Retinal pigment epithelial cell (primary cell): ENCODE measurements around the gene LMAN1L.

Experiments
- DNase-seq: peaks from one replicate; pipeline ENCODE4 v3.0.0-alpha.2; 2010; ENCODE audit warnings: low read depth
- H3K4me3 ChIP-seq: 2 replicates; pipeline ENCODE4 v1.5.1; 2011; ENCODE audit warnings: mild to moderate bottlenecking, low read length, control low read depth, moderate library complexity
- TF ChIP-seq, protein P1 (sequence below): conservative IDR thresholded peaks from 2 replicates; pipeline ENCODE4 v1.5.1; 2011; ENCODE audit warnings: low read depth, low read length, control low read depth, inconsistent platforms

The LMAN1L gene

DNA sequence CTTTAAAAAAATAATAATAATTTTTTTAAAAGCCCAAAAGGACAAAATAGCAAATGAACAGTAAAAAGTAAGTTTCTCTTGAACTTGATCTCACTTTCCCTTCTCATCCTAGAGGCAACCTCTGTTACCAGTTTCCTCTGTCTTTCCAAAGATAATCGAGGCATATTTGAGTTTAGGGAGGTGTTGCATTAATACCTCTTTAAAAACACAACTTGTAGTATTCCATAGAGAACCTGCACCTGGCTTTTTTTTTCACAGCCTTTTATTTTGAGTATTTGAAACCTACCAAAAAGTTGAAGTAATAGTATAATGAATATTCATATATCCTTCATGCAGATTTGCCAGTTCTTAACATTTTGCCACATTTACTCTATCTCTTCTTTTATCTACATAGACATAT lies 21.6 kb upstream of the LMAN1L start:
- DNase-seq: no peak
- no peak overlapping the region for H3K4me3 ChIP-seq
- TF ChIP-seq, protein P1, sequence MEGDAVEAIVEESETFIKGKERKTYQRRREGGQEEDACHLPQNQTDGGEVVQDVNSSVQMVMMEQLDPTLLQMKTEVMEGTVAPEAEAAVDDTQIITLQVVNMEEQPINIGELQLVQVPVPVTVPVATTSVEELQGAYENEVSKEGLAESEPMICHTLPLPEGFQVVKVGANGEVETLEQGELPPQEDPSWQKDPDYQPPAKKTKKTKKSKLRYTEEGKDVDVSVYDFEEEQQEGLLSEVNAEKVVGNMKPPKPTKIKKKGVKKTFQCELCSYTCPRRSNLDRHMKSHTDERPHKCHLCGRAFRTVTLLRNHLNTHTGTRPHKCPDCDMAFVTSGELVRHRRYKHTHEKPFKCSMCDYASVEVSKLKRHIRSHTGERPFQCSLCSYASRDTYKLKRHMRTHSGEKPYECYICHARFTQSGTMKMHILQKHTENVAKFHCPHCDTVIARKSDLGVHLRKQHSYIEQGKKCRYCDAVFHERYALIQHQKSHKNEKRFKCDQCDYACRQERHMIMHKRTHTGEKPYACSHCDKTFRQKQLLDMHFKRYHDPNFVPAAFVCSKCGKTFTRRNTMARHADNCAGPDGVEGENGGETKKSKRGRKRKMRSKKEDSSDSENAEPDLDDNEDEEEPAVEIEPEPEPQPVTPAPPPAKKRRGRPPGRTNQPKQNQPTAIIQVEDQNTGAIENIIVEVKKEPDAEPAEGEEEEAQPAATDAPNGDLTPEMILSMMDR: no peak

DNA sequence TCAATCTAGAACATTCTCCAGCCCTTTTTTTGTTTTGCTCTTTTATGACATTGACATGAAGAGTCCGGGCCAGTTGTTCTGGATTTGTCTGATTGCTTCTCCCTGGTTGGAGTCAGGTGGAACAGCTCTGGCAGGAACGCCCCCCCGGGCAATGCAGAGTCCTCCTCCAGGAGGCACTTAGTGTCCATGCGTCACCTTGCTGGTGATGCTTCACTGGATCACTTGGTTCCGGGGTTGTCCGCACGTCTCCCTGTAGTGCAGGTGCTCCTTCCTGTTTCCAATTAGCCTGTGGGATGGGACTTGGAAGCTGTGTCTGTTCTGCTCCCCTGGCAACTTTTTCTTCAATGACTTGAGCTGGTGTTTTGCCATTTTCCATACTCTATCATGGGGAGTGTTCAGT lies 21.0 kb upstream of the LMAN1L start:
- TF ChIP-seq, protein P1: no peak
- no peak overlapping the region for H3K4me3 ChIP-seq

DNA sequence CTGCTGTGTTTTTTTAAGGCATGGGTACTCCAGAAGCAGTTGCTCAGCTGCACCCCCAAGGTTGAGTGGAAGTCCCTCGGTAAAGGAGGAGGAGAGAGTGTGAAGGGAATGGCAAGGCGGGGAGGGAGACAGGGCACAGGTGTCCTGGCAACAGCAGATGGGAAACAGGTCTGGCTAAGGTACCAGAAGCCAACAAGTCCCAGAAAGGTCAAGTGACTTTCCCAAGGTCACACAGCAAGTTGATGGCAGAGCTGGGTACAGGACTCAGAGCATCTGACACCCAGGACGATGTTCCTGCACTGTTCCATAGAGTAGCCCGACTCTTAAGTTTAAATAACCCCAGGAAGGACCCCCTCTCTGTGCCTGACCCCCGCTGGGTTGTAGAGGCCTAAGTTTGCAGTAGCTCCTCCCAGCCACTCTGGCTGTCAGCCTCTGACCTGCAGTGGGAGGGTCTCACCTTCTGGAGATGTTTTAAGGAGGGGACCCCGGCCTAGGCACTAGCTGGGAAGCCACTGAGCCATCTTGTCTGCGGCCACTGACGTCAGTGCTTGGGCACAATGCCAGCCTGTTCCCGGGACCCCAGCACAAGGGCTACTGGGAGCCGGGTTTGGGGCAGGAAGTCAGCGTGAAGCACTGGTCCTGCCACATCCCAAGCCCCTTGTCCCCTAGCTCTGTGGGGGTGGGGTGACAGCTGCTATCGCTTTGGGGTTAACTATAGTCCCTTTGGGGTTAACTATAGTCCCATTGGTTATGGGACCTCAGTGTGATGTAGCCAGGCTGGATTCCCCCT lies 20.2 kb upstream of the LMAN1L start:
- DNase-seq: no peak
- TF ChIP-seq, protein P1: no peak
- no peak overlapping the region for H3K4me3 ChIP-seq

More for the DNA sequence above, 21.0 kb upstream of the LMAN1L start:
- DNase-seq: no peak

DNA sequence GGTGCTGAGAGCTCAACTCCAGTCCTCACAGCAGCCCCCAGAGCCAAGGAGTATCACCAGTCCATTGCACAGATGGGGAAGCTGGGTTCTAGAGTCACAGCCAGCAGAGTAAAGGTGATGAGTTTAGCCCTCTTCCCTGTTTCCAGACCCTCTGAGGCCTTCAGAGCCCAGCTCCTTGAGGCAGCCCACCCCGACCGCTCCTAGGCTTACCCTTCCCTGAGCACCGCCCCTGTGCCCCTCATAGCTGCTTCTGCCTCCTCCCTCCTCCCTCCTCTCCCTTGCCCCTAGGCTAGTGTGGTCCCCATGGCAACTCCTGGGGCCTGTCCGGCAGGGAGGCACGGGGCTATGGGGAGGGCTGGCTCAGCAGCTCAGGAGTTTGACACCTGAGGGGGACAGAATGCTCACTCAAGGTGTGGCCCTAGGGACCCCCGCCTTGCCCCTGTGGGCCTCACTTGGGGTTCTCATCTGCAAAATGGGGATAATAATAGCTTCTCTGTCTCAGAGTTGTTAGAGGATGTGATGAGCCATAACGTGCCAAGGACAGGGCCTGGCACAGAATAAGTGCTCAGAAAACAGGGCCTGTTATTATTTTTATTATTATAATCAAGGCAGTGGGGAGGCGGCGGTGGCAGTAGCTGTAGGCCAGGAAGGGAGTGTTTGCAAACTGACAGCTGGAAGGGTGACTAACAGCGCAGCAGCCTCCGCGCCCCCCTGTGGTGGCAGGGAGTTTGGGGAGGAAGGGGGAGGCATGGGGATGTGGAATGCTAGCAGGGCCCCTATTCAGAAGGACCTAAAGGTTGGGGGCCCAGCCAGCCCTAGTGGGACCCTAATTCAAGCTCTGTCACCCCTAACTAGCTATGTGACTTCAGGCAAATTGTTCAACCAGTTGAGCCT lies 19.3 kb upstream of the LMAN1L start:
- TF ChIP-seq, protein P1: peak; percentile 18
- DNase-seq: no peak
- no peak overlapping the region for H3K4me3 ChIP-seq

DNA sequence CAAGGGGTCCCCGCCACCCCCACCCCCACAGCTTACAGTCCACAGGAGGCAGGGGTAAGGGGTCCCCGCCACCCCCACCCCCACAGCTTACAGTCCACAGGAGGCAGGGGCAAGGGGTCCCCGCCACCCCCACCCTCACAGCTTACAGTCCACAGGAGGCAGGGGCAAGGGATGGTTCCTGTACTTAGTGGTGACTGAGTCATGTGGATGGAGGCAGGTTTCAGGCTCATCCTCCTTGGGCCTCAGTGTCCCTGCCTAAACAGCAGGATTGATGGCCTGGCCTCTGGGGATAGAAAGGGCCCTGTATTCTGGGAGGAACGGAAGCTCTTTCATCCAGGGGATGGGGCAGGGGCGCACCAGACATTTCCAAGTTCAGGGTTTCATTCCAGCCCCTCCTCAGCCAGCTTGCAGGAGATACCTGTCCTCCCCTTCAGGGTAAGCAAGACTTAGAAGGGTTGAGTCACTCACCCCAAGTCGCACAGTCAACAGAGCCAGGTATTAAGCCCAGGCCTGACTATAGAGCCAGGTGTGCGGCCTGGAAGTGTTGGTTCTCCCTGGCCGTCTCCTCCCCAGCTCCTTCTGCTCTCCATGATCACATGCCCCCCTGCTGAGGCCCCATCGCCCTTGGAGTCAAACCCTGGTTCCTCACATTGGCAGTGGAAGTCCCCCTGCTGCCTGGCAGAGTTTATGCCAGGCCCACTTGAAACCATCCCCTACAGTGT lies 18.2 kb upstream of the LMAN1L start:
- DNase-seq: no peak
- H3K4me3 ChIP-seq: no peak overlapping the region
- TF ChIP-seq, protein P1: no peak

DNA sequence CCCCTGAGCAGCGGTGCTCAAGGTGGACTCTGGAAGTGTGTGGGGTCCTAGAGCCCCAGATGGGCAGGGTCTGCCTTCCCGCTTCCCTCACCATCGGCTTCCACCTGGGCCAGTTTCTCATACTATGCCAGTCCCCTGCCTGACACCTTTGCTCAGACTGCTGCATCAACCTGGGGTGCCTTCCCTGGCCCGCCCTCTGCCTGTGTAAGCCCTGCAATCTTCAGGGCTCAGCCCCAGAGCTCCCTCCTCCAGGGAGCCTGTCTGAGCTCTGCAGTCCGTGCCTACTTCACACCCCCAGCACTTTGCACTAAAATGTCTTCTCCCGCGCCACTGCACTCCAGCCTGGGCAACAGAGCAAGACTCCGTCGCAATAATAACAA lies 17.7 kb upstream of the LMAN1L start:
- H3K4me3 ChIP-seq: no peak overlapping the region
- no peak for DNase-seq
- TF ChIP-seq, protein P1: no peak
